GM13977 (cell line): ENCODE measurements around the gene LSMEM2.

Experiments used
- DNase-seq: peaks from one replicate; pipeline ENCODE4 v3.0.0; 2012; ENCODE audit warnings: low spot score
- CTCF ChIP-seq: IDR thresholded peaks from 2 replicates; pipeline ENCODE4 v1.5.1; 2012; ENCODE audit warnings: mild to moderate bottlenecking, control low read depth; ENCODE audit not compliant: insufficient read depth; ENCODE audit errors: extremely low read depth, missing control alignments
- in situ Hi-C: fragments of 300-500 bp; cut with MboI; formaldehyde crosslinking; loops from one replicate; pipeline ENCODE4 v1.12.0; 2022; ENCODE audit warnings: low sequenced_read_pairs, low pct_unique_long_range_greater_than_20kb, mixed read lengths, inconsistent platforms; ENCODE audit not compliant: unreplicated experiment

Gene LSMEM2

GRCh38 chr3:50263478-50264382 lies 15.2 kb upstream of the LSMEM2 start:
- DNase-seq: no peak
- no peak for TF ChIP-seq CTCF
- in situ Hi-C loops: no loop called here

- DNase-seq: no peak
- in situ Hi-C loops: no loop called here
These were observed 14.4 kb upstream of the LSMEM2 start for GRCh38 chr3:50264383-50264963.

GRCh38 chr3:50264964-50265485 lies 13.9 kb upstream of the LSMEM2 start:
- no peak for TF ChIP-seq CTCF
- in situ Hi-C loops: no loop called here

More at GRCh38 chr3:50264383-50264963, 14.4 kb upstream of the LSMEM2 start:
- no peak for TF ChIP-seq CTCF

GRCh38 chr3:50265571-50265970 lies 13.3 kb upstream of the LSMEM2 start:
- DNase-seq: no peak
- no peak for TF ChIP-seq CTCF
- in situ Hi-C loops: no loop called here

More at GRCh38 chr3:50264964-50265485, 13.9 kb upstream of the LSMEM2 start:
- no peak for DNase-seq

- no peak for DNase-seq
- in situ Hi-C loops: no loop called here
- no peak for TF ChIP-seq CTCF
These were observed 12.9 kb upstream of the LSMEM2 start for GRCh38 chr3:50266017-50266416.

- in situ Hi-C loops: no loop called here
- no peak for TF ChIP-seq CTCF
These were observed 12.1 kb upstream of the LSMEM2 start for GRCh38 chr3:50266836-50267235.

More at GRCh38 chr3:50266836-50267235, 12.1 kb upstream of the LSMEM2 start:
- DNase-seq: no peak
